A549 treated with AZD9567 at 1 μM for 4 hours (cell line): ENCODE data around the gene OR5K4. TPM values are rescaled to one million over a fixed set of nuclear protein-coding genes. Genes with fewer than 3 reads are reported as not detected.

Experiments
- total RNA-seq: library from RNA; stranded (reverse); fragments of 200-300 nt; extraction: Qiagen RNA extraction; gene quantifications from 5 replicates; pipeline ENCODE4 v1.2.3, GENCODE V29; 2022; ENCODE audit not compliant: insufficient read depth

Gene OR5K4, protein sequence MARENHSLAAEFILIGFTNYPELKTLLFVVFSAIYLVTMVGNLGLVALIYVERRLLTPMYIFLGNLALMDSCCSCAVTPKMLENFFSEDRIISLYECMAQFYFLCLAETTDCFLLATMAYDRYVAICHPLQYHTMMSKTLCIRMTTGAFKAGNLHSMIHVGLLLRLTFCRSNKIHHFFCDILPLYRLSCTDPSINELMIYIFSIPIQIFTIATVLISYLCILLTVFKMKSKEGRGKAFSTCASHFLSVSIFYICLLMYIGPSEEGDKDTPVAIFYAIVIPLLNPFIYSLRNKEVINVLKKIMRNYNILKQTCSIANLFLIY
- not detected in 5 replicates for total RNA-seq

DNA sequence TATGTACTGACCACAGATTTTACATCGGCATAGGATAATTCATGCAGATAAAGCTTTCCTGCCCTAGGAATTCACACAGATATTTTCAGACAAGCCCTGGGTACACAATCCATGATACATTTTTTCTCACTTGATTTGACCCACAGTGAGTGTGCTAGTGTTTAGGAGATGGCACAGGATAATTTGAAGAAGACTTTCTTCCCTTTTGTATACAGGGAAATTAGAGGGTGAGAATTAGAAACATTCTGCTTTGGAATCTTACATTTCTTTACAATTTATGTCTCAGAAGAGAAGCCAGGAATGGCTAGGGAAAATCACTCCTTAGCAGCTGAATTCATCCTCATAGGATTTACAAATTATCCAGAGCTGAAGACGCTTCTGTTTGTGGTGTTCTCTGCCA lies at the start of gene OR5K4:
Gene OR5K4 (plus strand): TSS at position 301 of the 400 bp plus-strand sequence. CDS start 0 bp downstream, at position 301.

GRCh38 chr3:98390366-98390765 lies 36.7 kb downstream of the OR5K4 start, which contains the start of gene OR5K3:
OR5K3 (plus strand) TSS chr3:98390666; CDS start chr3:98390666, 0 bp downstream.

Other genes with a start within 250 kb of the OR5K4 start
- not detected in 5 replicates for gene OR5H1, start 223.1 kb upstream of the OR5K4 start, total RNA-seq
- gene OR5H14, start 206.4 kb upstream of the OR5K4 start, total RNA-seq = not detected in 5 replicates
- not detected in 5 replicates for gene OR5H15, start 187.2 kb upstream of the OR5K4 start, total RNA-seq
- gene OR5H6, start 89.6 kb upstream of the OR5K4 start, total RNA-seq = not detected in 5 replicates
- not detected in 5 replicates for gene OR5H2, start 71.3 kb upstream of the OR5K4 start, total RNA-seq
- not detected in 5 replicates for gene OR5K3, start 36.8 kb downstream of the OR5K4 start, total RNA-seq
- gene OR5K1, start 109.3 kb downstream of the OR5K4 start, total RNA-seq = not detected in 5 replicates
- gene OR5K2, start 143.8 kb downstream of the OR5K4 start, total RNA-seq = not detected in 5 replicates
- gene CLDND1, start 169.0 kb downstream of the OR5K4 start, total RNA-seq = 48.7 to 66.7 TPM (median 56.1 TPM) in 5 replicates
- not detected in 5 replicates for gene GPR15, start 178.1 kb downstream of the OR5K4 start, total RNA-seq
- 17.1 to 26.3 TPM (median 23.5 TPM) in 5 replicates for gene CPOX, start 239.8 kb downstream of the OR5K4 start, total RNA-seq